A549 treated with RU486 at 1 μM for 4 hours (cell line): ENCODE results near the gene RXYLT1. TPM values are rescaled to one million over a fixed set of nuclear protein-coding genes. Genes with fewer than 3 reads are reported as not detected.

ENCODE experiments used
- total RNA-seq: library from RNA; stranded (reverse); fragments of 200-300 nt; extraction: Qiagen RNA extraction; gene quantifications from 5 replicates; pipeline ENCODE4 v1.2.3, GENCODE V29; 2022; ENCODE audit warnings: low read depth

Gene RXYLT1, protein sequence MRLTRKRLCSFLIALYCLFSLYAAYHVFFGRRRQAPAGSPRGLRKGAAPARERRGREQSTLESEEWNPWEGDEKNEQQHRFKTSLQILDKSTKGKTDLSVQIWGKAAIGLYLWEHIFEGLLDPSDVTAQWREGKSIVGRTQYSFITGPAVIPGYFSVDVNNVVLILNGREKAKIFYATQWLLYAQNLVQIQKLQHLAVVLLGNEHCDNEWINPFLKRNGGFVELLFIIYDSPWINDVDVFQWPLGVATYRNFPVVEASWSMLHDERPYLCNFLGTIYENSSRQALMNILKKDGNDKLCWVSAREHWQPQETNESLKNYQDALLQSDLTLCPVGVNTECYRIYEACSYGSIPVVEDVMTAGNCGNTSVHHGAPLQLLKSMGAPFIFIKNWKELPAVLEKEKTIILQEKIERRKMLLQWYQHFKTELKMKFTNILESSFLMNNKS
- total RNA-seq = 25.5 to 31.2 TPM (median 27.9 TPM) in 5 replicates

GRCh38 chr12:63779498-63780481 lies at the start of gene RXYLT1:
TSS of gene RXYLT1 (plus strand) at chr12:63779909. CDS start at chr12:63779961, 52 bp downstream.

DNA sequence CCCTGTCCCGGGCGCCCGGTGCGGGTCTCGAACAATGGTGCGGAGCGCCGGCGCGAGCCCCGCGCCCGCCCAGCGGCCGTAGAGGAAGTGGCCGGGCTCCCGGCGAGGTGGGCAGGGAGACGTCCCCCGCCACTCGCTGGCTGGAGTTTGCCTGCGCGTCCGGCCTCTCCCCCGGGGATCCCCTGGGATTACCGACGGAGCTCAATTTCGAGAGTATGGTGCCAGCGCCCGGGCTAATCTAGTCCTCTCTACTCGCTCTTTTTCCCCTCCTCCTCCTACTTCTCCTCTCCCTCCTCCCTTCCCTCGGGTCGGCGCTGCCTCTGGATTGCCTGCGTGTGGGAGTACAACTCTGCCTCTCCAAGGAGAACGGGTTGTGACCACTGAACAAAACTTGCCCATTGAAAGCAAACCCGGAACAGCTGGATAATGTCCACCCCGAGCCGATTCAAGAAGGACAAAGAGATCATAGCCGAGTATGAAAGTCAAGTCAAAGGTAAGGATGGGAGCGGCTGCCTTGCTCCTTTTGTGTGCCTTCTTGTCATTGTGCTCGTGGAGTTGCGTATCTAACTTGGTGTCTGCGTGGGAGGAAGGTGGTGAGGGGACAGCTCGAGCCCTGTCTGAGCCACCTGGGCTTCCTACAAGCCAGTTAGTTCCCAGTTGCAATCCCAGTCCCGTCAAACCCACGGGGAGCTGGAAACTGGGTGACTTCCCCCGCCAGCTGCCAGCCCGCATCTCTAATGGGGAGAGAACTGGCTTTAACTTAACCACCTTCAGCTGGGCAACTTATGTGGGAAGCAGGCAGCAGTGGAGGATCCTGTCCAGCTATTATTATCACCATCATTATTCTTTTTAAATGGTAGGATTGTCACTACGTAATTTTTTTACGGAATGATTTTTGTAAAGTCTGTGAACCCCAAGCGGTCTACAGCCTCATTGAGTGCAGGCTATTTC lies 65.0 kb downstream of the RXYLT1 start, which contains the start of gene SRGAP1:
SRGAP1 (plus strand) TSS at position 310 of the 951 bp plus-strand sequence; CDS start at position 427, 117 bp downstream.

Other genes starting within 250 kb of the RXYLT1 start
- 1.1 to 2.6 TPM (median 1.8 TPM) in 5 replicates for gene DPY19L2, start 111.4 kb upstream of the RXYLT1 start, total RNA-seq
- 8.7 to 14.0 TPM (median 11.5 TPM) in 5 replicates for gene SRGAP1, start 64.8 kb downstream of the RXYLT1 start, total RNA-seq